Measurements from ENCODE around the gene SFXN2.

GRCh38 chr10:102741726-102742237 lies 27.3 kb downstream of the SFXN2 start:
- TF ChIP-seq CTCF (IDR thresholded peaks at IDR 0.05; ENCODE audit: low read length) = no peak
- no peak for TF ChIP-seq EZH2phosphoT487 (IDR thresholded peaks at IDR 0.05; ENCODE audit: low read length)
